Measurements from ENCODE around the gene ZGPAT. TPM values are rescaled to one million over a fixed set of nuclear protein-coding genes. Genes with fewer than 3 reads are reported as not detected.

Gene ZGPAT
- total and polyA plus RNA-seq, 2 donors (not counting 1 experiment from before 2014, with no cell fraction given) = 46.1 to 62.1 TPM

- WGBS (ENCODE audit: insufficient coverage) = 25% methylated on average over 1 of the region's 7 CpGs
- no peaks in the 10 kb centered on the region for H3K4me1 ChIP-seq (ENCODE audit: control insufficient read depth in 2 of 2, insufficient read depth in 2 of 2, low read length in 2 of 2)
- no peaks in the 10 kb centered on the region for H3K4me1 Mint-ChIP-seq
- no peak overlapping the region for H3K4me3 ChIP-seq (ENCODE audit: control extremely low read depth in 1 of 5, extremely low read depth in 1 of 5, insufficient read depth in 1 of 5, low read depth in 2 of 5, low read length in 4 of 5)
- no peaks in the 10 kb centered on the region for H3K9me3 ChIP-seq (ENCODE audit: control extremely low read depth in 1 of 3, control insufficient read depth in 2 of 3, insufficient read depth in 1 of 3, low read length in 2 of 3)
- no peaks in the 10 kb centered on the region for H3K36me3 ChIP-seq (replicated peaks in 1 of 2; ENCODE audit: control extremely low read depth in 1 of 2, control insufficient read depth in 1 of 2, extremely low read depth in 1 of 2, insufficient read depth in 2 of 2, low read length in 1 of 2)
- H3K4me2 ChIP-seq (replicated peaks; ENCODE audit: low read depth, low read length, poor library complexity, severe bottlenecking) = no peak overlapping the region
- H3K9ac ChIP-seq (ENCODE audit: low read length) = no peak overlapping the region
- DNase-seq (no peak), ATAC-seq (ENCODE audit: low read depth) (no peak)
- H3K79me2 ChIP-seq (ENCODE audit: control insufficient read depth, insufficient read depth, low read length) = no peaks in the 10 kb centered on the region
- H3K27me3 Mint-ChIP-seq = peaks cover 4% of the 10 kb centered on the region
- ChIA-PET POLR2A (no interaction called here), CTCF (interaction anchor here (0.7 kb wide), 1 partner anchor 27 kb away, joined by 3 read pairs; no protein-coding TSS in a partner anchor)
- H3K4me3 Mint-ChIP-seq = no peak overlapping the region
- H3K27me3 ChIP-seq (replicated peaks in 1 of 4; ENCODE audit: control extremely low read depth in 1 of 4, control insufficient read depth in 3 of 4, insufficient read depth in 4 of 4, low read length in 3 of 4) = no peaks in the 10 kb centered on the region
- intact Hi-C loops (cut with micrococcal nuclease) = no loop called here
- no peak overlapping the region for H3K27ac ChIP-seq (ENCODE audit: low read length in 2 of 2)
- H2AFZ ChIP-seq (ENCODE audit: insufficient read depth, low read depth, low read length, poor library complexity, severe bottlenecking) = no peak overlapping the region
- TF ChIP-seq EZH2 (IDR thresholded peaks at IDR 0.05; ENCODE audit: borderline replicate concordance, insufficient read depth, low read depth, low read length, poor library complexity, severe bottlenecking) (no peak), CTCF (IDR thresholded peaks at IDR 0.05) (no peak)
- no peak overlapping the region for H3K27ac Mint-ChIP-seq
- H4K20me1 ChIP-seq (ENCODE audit: control insufficient read depth, insufficient read depth, low read length, poor library complexity, severe bottlenecking) = no peaks in the 10 kb centered on the region
- no peaks in the 10 kb centered on the region for H3K9me3 Mint-ChIP-seq (ENCODE audit: insufficient read depth)
Observed at GRCh38 chr20:63759377-63759901, 51.6 kb downstream of the ZGPAT start.

- no peaks in the 10 kb centered on the region for H3K4me1 ChIP-seq (ENCODE audit: control insufficient read depth in 2 of 2, insufficient read depth in 2 of 2, low read length in 2 of 2)
- H4K20me1 ChIP-seq (ENCODE audit: control insufficient read depth, insufficient read depth, low read length, poor library complexity, severe bottlenecking) = no peaks in the 10 kb centered on the region
- 90% methylated on average over 13 of the region's 16 CpGs for WGBS (ENCODE audit: insufficient coverage)
- H3K27ac Mint-ChIP-seq = no peak overlapping the region
- no peaks in the 10 kb centered on the region for H3K79me2 ChIP-seq (ENCODE audit: control insufficient read depth, insufficient read depth, low read length)
- no peaks in the 10 kb centered on the region for H3K4me1 Mint-ChIP-seq
- no peaks in the 10 kb centered on the region for H3K9me3 ChIP-seq (ENCODE audit: control extremely low read depth in 1 of 3, control insufficient read depth in 2 of 3, insufficient read depth in 1 of 3, low read length in 2 of 3)
- POLR2A ChIA-PET = no interaction called here
- DNase-seq (no peak), ATAC-seq (ENCODE audit: low read depth) (no peak)
- no peaks in the 10 kb centered on the region for H3K27me3 ChIP-seq (replicated peaks in 1 of 4; ENCODE audit: control extremely low read depth in 1 of 4, control insufficient read depth in 3 of 4, insufficient read depth in 4 of 4, low read length in 3 of 4)
- no peak overlapping the region for H3K4me2 ChIP-seq (replicated peaks; ENCODE audit: low read depth, low read length, poor library complexity, severe bottlenecking)
- intact Hi-C loops (cut with micrococcal nuclease) = no loop called here
- H3K27ac ChIP-seq (ENCODE audit: low read length in 2 of 2) = no peak overlapping the region
- H3K9me3 Mint-ChIP-seq (ENCODE audit: insufficient read depth) = no peaks in the 10 kb centered on the region
- TF ChIP-seq CTCF (IDR thresholded peaks at IDR 0.05) (no peak), EZH2 (IDR thresholded peaks at IDR 0.05; ENCODE audit: borderline replicate concordance, insufficient read depth, low read depth, low read length, poor library complexity, severe bottlenecking) (no peak)
- H3K36me3 ChIP-seq (replicated peaks in 1 of 2; ENCODE audit: control extremely low read depth in 1 of 2, control insufficient read depth in 1 of 2, extremely low read depth in 1 of 2, insufficient read depth in 2 of 2, low read length in 1 of 2) = no peaks in the 10 kb centered on the region
- H2AFZ ChIP-seq (ENCODE audit: insufficient read depth, low read depth, low read length, poor library complexity, severe bottlenecking) = no peak overlapping the region
- no peak overlapping the region for H3K9ac ChIP-seq (ENCODE audit: low read length)
- CTCF ChIA-PET = no interaction called here
- no peak overlapping the region for H3K4me3 ChIP-seq (ENCODE audit: control extremely low read depth in 1 of 5, extremely low read depth in 1 of 5, insufficient read depth in 1 of 5, low read depth in 2 of 5, low read length in 4 of 5)
- H3K27me3 Mint-ChIP-seq = peaks cover 4% of the 10 kb centered on the region
- H3K4me3 Mint-ChIP-seq = no peak overlapping the region
Observed at GRCh38 chr20:63765082-63765873, 57.4 kb downstream of the ZGPAT start.
